Caco-2 (cell line): ENCODE measurements around the gene GIMAP6. TPM values are rescaled to one million over a fixed set of nuclear protein-coding genes. Genes with fewer than 3 reads are reported as not detected.
"Not testable (repeated sequence)": the region's sequence is repeated elsewhere in the genome, so short reads cannot be mapped to it uniquely, and the experiment has no call there.

ENCODE experiments used
- BruUV-seq: library from RNA; stranded (reverse); fragments of 400-500 nt; replicated peaks from 2 replicates; lab custom pipeline; 2021; lab: Mats Ljungman, UMichigan
- CTCF ChIA-PET: fragments of 300-600 bp; sonication (Branson Sonifier 250); formaldehyde crosslinking; loops from one replicate; lab custom pipeline; 2022; ENCODE audit warnings: antibody characterized with exemption; lab: Charles Lee
- POLR2A ChIA-PET: fragments of 300-600 bp; sonication (Branson Sonifier 250); formaldehyde crosslinking; loops from one replicate; lab custom pipeline; 2022; ENCODE audit warnings: antibody characterized with exemption; lab: Charles Lee
- DNase-seq, 2 experiments: peaks; one replicate each; pipeline versions ENCODE4 v3.0.0 to v3.0.0-alpha.2; 2020 to 2022
- H3K27me3 ChIP-seq: replicated peaks from 2 replicates; pipeline ENCODE4 v1.6.0; 2011; ENCODE audit warnings: low read length; ENCODE audit not compliant: control insufficient read depth, insufficient read depth
- H3K36me3 ChIP-seq: 2 replicates; pipeline ENCODE4 v1.5.1; 2011; ENCODE audit warnings: low read length; ENCODE audit not compliant: control insufficient read depth, insufficient read depth
- H3K4me1 ChIP-seq: fragments of 250-450 bp; sonication (Bioruptor Pico); 2 replicates; pipeline ENCODE4 v1.5.1; 2020; ENCODE audit warnings: mild to moderate bottlenecking
- H3K4me3 ChIP-seq: 2 replicates; pipeline ENCODE4 v1.5.1; 2011; ENCODE audit warnings: low read depth, mild to moderate bottlenecking, control low read depth, low read length
- H3K9me3 ChIP-seq: fragments of 250-450 bp; sonication (Bioruptor Pico); 2 replicates; pipeline ENCODE4 v1.5.1; 2020; ENCODE audit warnings: mild to moderate bottlenecking, moderate library complexity
- H3K27ac Mint-ChIP-seq: one replicate; pipeline ENCODE4 v1.8.0; 2022; ENCODE audit warnings: mixed read lengths; ENCODE audit not compliant: unreplicated experiment
- H3K27me3 Mint-ChIP-seq: one replicate; pipeline ENCODE4 v1.8.0; 2022; ENCODE audit warnings: mixed read lengths; ENCODE audit not compliant: insufficient read depth, unreplicated experiment
- H3K36me3 Mint-ChIP-seq: one replicate; pipeline ENCODE4 v1.8.0; 2022; ENCODE audit warnings: mild to moderate bottlenecking, mixed read lengths; ENCODE audit not compliant: insufficient read depth, unreplicated experiment
- H3K4me1 Mint-ChIP-seq: one replicate; pipeline ENCODE4 v1.8.0; 2022; ENCODE audit warnings: low read depth, mixed read lengths; ENCODE audit not compliant: unreplicated experiment
- H3K4me3 Mint-ChIP-seq: one replicate; pipeline ENCODE4 v1.8.0; 2022; ENCODE audit warnings: mild to moderate bottlenecking, moderate library complexity, mixed read lengths; ENCODE audit not compliant: unreplicated experiment
- H3K9me3 Mint-ChIP-seq: one replicate; pipeline ENCODE4 v1.8.0; 2022; ENCODE audit warnings: mixed read lengths; ENCODE audit not compliant: unreplicated experiment
- CTCF ChIP-seq, 2 experiments: fragments of 200-600 bp in 1 of 2; IDR thresholded peaks; 1 replicate in 1 of 2; 2 replicates in 1 of 2; pipeline versions ENCODE4 v1.5.1 to v1.8.0; 2011 to 2022; ENCODE audit warnings: antibody characterized with exemption in 1 of 2, control low read depth in 1 of 2, inconsistent platforms in 1 of 2, low read depth in 1 of 2, low read length in 1 of 2, mild to moderate bottlenecking in 1 of 2, moderate library complexity in 1 of 2; ENCODE audit not compliant: insufficient read depth in 1 of 2, severe bottlenecking in 1 of 2, unreplicated experiment in 1 of 2
- intact Hi-C: fragments of 100-400 bp; cut with micrococcal nuclease; formaldehyde crosslinking; loops from one replicate; pipeline ENCODE4 v1.10.0; 2022; ENCODE audit not compliant: unreplicated experiment
- total RNA-seq: library from RNA; stranded (reverse); gene quantifications from 2 replicates; pipeline ENCODE4 v1.2.3, GENCODE V29; 2022

GIMAP6 gene
- total RNA-seq, 1 experiment from 2014 or later: not detected

- CTCF ChIA-PET: no interaction called here
- Mint-ChIP-seq H3K4me1 (no peaks in the 10 kb centered on the region), H3K4me3 (no peak overlapping the region), H3K36me3 (no peaks in the 10 kb centered on the region), H3K27me3 (peaks cover 5% of the 10 kb centered on the region), H3K27ac (no peak overlapping the region), H3K9me3 (peaks cover 9% of the 10 kb centered on the region)
- Histone ChIP-seq H3K9me3 (no peaks in the 10 kb centered on the region), H3K4me3 (no peak overlapping the region), H3K27me3 (no peaks in the 10 kb centered on the region), H3K4me1 (no peaks in the 10 kb centered on the region), H3K36me3 (no peaks in the 10 kb centered on the region)
- BruUV-seq: no TSS peak
- POLR2A ChIA-PET: no interaction called here
- no peak for TF ChIP-seq CTCF (IDR thresholded peaks at IDR 0.05; ENCODE audit: insufficient read depth in 1 of 2, low read depth in 1 of 2, low read length in 1 of 2, severe bottlenecking in 1 of 2, unreplicated experiment in 1 of 2)
- intact Hi-C loops: no loop called here
- DNase-seq: no peak
Measured at GRCh38 chr7:150675714-150676113, 43.5 kb upstream of the GIMAP6 start.

- H3K4me1 Mint-ChIP-seq, H3K27me3 Mint-ChIP-seq, H3K27me3 ChIP-seq, H3K4me3 Mint-ChIP-seq, H3K9me3 Mint-ChIP-seq, CTCF ChIA-PET, H3K36me3 ChIP-seq, H3K9me3 ChIP-seq, H3K27ac Mint-ChIP-seq, H3K4me1 ChIP-seq, H3K36me3 Mint-ChIP-seq, H3K4me3 ChIP-seq, DNase-seq, BruUV-seq, intact Hi-C loops: not testable (repeated sequence)
- POLR2A ChIA-PET: interaction anchor here (0.5 kb wide), 1 partner anchor 15 kb away, joined by 4 read pairs; no protein-coding TSS in a partner anchor
Measured at GRCh38 chr7:150671798-150672585, 39.8 kb upstream of the GIMAP6 start.

- Histone ChIP-seq H3K9me3 (peaks cover 5% of the 10 kb centered on the region), H3K4me3 (no peak overlapping the region), H3K4me1 (no peaks in the 10 kb centered on the region), H3K36me3 (no peaks in the 10 kb centered on the region), H3K27me3 (no peaks in the 10 kb centered on the region)
- H3K4me1 Mint-ChIP-seq: no peaks in the 10 kb centered on the region
- H3K9me3 Mint-ChIP-seq: peaks cover 10% of the 10 kb centered on the region
- POLR2A ChIA-PET: no interaction called here
- no TSS peak for BruUV-seq
- CTCF ChIA-PET: no interaction called here
- TF ChIP-seq CTCF (IDR thresholded peaks at IDR 0.05; ENCODE audit: insufficient read depth in 1 of 2, low read depth in 1 of 2, low read length in 1 of 2, severe bottlenecking in 1 of 2, unreplicated experiment in 1 of 2): no peak
- no peak overlapping the region for H3K27ac Mint-ChIP-seq
- DNase-seq: no peak
- intact Hi-C loops: no loop called here
- no peak overlapping the region for H3K4me3 Mint-ChIP-seq
- no peaks in the 10 kb centered on the region for H3K36me3 Mint-ChIP-seq
- H3K27me3 Mint-ChIP-seq: peaks cover 2% of the 10 kb centered on the region
Measured at GRCh38 chr7:150668977-150669376, 36.8 kb upstream of the GIMAP6 start.
